ENCODE data around the gene TMEM94. TPM values are rescaled to one million over a fixed set of nuclear protein-coding genes. Genes with fewer than 3 reads are reported as not detected.
A peak's percentile ranks its signal among the peaks of the same experiment; 100 is the strongest.

TMEM94 gene
- total and polyA plus RNA-seq, 9 of the 15 experiments (the other 6 are each of a cell fraction or from before 2014, with no cell fraction given), result 0.35 to 48.1 (median 14.4) TPM

- TF ChIP-seq CTCFL (IDR thresholded peaks at IDR 0.05; ENCODE audit: borderline replicate concordance, insufficient read depth, low read depth, low read length, poor library complexity, severe bottlenecking) (peak; percentile 48), MYC (IDR thresholded peaks at IDR 0.05; ENCODE audit: low read depth, low read length) (peak; percentile 11; the same call in 1 of the 2 replicates), MYC (CRISPR knock-in tag; IDR thresholded peaks at IDR 0.05; ENCODE audit: borderline replicate concordance, low read depth) (no peak; the same call in 1 of the 2 replicates), MEIS2 (IDR thresholded peaks at IDR 0.05; ENCODE audit: partially characterized antibody) (peak; percentile 81), NFYB (IDR thresholded peaks at IDR 0.05; ENCODE audit: extremely low read depth, insufficient read length) (peak; percentile 74), ILK (tag; IDR thresholded peaks at IDR 0.05; ENCODE audit: borderline replicate concordance, low read depth) (no peak), GABPB1 (CRISPR knock-in tag; IDR thresholded peaks at IDR 0.05) (peak; percentile 80; the same call in 1 of the 2 replicates), ETV5 (CRISPR knock-in tag; IDR thresholded peaks at IDR 0.05; ENCODE audit: low read depth) (peak; percentile 39; the same call in 1 of the 2 replicates), DACH1 (IDR thresholded peaks at IDR 0.05; ENCODE audit: partially characterized antibody) (no peak), ZNF512 (tag; IDR thresholded peaks at IDR 0.05) (no peak), SP2 (IDR thresholded peaks at IDR 0.05; ENCODE audit: extremely low read depth, low read depth, low read length, poor library complexity, severe bottlenecking) (peak; percentile 79), MNT (conservative IDR thresholded peaks at IDR 0.05) (peak; percentile 48 to 72; a peak in 3 of 4 replicates), TAF9B (IDR thresholded peaks at IDR 0.05; ENCODE audit: partially characterized antibody) (peak; percentile 96), FOXM1 (IDR thresholded peaks at IDR 0.05; ENCODE audit: low read depth) (peak; percentile 59), FOXM1 (CRISPR knock-in tag; IDR thresholded peaks at IDR 0.05; ENCODE audit: low read depth) (no peak)
These were observed at the start of gene TMEM94 (continued) for GRCh38 chr17:75456417-75457046.
